Smooth muscle cell of bladder (primary cell): Measurements from ENCODE around the gene MRPL1. TPM values are rescaled to one million over a fixed set of nuclear protein-coding genes. Genes with fewer than 3 reads are reported as not detected.

ENCODE experiments used
- total RNA-seq: library from RNA; depleted of rRNA; stranded (reverse); fragments of >200 nt; gene quantifications from 2 replicates; pipeline ENCODE4 v1.2.3, GENCODE V29; 2014

Gene MRPL1
- 23.3 and 25.6 TPM in 2 replicates for total RNA-seq

GRCh38 chr4:77862478-77863216 lies at the start of gene MRPL1:
Gene MRPL1, plus strand, starts transcription at chr4:77862830. Its CDS starts 19 bp downstream, at chr4:77862849.

GRCh38 chr4:77818602-77819403 lies 43.8 kb upstream of the MRPL1 start, which contains the start of gene CNOT6L:
Gene CNOT6L, minus strand, starts transcription at chr4:77819368. Its CDS starts 60 bp downstream, at chr4:77819308.

Other genes with a start within 250 kb of the MRPL1 start
- 8.8 and 9.2 TPM in 2 replicates for gene CNOT6L, start 43.5 kb upstream of the MRPL1 start, total RNA-seq
- 3.3 and 5.0 TPM in 2 replicates for gene FRAS1, start 194.5 kb downstream of the MRPL1 start, total RNA-seq